ENCODE results near the gene TP53I11.

Gene TP53I11, protein sequence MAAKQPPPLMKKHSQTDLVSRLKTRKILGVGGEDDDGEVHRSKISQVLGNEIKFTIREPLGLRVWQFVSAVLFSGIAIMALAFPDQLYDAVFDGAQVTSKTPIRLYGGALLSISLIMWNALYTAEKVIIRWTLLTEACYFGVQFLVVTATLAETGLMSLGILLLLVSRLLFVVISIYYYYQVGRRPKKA

GRCh38 chr11:44950625-44951476 is at the start of gene TP53I11:
TSS of gene TP53I11 (minus strand) at chr11:44950883. CDS start at chr11:44938335, 12,548 bp downstream.
- DNase-seq: peak; percentile 84

- DNase-seq: no peak
Measured at GRCh38 chr11:44999068-44999467, 48.4 kb upstream of the TP53I11 start.

DNA sequence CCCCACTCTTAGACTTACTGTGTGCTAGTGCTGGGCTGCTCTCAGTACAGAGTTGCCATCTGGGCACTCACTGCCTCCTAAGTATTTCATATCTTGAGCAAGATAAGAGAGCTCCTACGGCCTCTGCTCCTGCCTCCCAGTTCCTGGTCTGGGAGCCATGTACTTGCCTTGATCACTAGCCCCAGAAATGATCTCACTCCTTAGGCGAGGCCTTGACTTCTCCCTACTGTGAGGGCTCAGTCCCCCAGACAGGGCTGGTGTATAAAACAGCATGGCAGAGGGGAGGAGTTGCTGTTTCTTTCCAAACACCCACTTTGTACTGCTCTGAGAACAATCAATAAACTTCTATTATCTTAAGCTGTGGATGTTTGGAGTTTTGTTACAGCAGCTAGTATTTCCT is 47.4 kb upstream of the TP53I11 start:
- DNase-seq: peak; percentile 22

DNA sequence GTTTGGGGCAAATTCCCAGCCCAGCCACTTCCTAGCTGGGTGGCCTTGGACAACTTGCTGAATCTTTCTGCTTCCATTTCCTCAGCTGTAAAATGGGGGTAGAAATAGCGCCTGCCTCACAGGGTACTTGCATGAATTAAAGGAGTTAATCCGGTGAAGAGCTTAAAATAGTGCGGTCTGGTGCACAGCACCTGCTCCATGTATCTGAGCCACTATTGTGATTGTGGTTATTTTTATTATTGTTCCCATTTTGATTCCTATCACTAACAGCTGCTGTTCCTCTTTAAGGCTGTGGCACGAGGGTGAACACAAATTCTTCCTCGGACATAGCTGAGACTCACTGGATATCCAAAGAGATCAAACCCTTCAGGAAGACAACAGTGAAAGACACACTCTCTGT is 46.9 kb upstream of the TP53I11 start:
- no peak for DNase-seq

- no peak for DNase-seq
Measured at GRCh38 chr11:44994753-44995152, 44.1 kb upstream of the TP53I11 start.

GRCh38 chr11:44993971-44994704 is 43.5 kb upstream of the TP53I11 start:
- peak; percentile 20 for DNase-seq

DNA sequence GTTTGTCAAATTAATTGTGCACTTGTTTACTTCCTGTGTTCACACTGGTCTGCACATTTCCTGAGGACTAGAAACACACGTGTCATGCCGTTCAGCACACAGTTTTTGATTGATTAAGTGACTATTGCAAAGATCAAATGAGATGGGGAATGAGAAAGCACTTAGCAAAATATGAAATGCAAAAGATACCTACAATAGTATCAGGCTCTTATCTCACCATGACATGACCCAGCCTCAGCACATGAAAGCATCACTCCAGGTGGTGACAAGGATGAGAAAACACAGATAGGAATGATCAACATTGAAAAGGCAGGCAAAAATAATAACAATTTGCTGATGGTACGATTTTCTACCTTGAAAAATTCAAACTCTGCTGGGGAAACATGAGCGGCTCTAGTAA is 42.1 kb upstream of the TP53I11 start:
- DNase-seq: no peak

DNA sequence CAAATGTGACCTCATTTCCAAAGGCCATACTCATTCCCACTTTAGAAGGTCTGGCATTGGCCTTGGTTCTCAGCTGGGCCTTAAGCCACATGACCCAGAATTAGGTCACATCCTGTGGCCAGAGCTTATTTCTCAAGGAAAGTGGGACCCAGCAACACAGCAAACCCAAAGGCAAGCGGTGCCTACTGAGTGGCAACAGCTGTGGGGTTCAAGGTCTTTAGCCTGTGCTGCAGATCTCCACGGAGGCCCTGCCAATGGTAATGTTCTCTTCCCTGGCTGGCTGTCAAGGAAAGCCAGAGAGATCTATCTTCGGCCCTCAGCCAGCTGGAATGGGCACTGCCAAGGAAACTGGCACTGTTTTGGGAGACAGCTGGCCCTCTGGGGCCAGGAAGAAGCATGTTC is 41.5 kb upstream of the TP53I11 start:
- peak; percentile 42 for DNase-seq

DNA sequence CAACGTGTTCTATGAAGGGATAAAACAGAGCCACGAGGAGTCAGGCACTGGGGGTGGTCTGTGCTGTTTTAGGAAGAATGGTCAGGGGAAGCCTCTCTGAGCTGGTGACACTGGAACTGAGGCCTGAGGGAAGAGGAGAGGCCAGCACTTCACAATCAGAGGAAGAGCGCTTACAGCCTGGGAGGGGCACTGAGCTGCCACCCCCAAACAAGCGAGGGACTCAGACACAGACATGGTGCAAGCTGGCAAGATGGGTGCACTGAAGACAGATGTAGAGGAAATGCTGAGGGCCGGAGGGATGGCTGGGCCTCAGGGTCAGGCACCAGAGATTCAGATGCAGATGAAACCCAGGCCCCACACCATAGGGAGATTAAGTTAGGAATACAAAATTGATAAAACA is 40.0 kb upstream of the TP53I11 start:
- no peak for DNase-seq

- peak; percentile 32 for DNase-seq
Measured at GRCh38 chr11:44989831-44990566, 39.3 kb upstream of the TP53I11 start.

- peak; percentile 33 for DNase-seq
Measured at GRCh38 chr11:44988981-44989635, 38.4 kb upstream of the TP53I11 start.

- peak; percentile 33 for DNase-seq
Measured at GRCh38 chr11:44988111-44988510, 37.4 kb upstream of the TP53I11 start.

DNA sequence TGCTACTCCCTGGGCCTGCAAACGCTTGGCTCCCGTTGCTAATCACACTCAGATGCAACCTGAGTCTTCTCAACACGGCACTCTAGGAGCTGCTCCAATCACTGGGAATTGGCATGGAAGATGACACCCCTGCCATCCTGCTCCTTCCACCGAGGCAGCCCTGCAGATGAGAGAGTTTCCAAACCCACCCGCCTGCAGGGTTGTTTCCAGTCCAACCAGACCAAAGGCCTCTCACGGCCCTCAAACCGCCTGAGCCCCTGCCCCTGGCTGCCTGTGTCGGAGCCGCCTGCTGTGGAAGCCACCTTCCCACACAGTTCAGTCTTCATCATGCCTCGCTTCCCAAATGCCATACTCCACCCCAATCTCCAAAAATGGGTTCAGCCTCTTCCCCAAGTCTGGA is 36.8 kb upstream of the TP53I11 start:
- peak; percentile 43 for DNase-seq

DNA sequence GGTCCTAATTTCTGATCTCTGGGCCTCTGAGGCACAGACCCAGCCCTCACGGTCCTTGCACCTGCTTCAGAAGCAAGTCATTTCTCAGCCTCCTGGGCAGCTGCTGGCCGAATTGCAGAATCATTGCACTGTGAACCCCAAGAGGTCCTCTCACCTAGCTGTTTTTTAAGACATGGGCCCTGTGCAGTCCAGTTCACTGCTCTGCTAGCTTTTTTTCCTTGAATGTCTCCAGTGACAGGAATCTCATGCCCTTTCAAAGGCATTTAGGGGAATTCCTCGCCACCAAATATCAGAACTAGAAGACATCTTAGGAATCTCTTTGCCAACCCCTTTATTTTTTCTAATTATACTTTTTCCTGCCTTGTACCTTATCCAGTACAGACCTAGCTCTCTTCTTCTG is 35.6 kb upstream of the TP53I11 start:
- DNase-seq: peak; percentile 18

GRCh38 chr11:44985721-44986120 is 35.0 kb upstream of the TP53I11 start:
- DNase-seq: peak; percentile 29

DNA sequence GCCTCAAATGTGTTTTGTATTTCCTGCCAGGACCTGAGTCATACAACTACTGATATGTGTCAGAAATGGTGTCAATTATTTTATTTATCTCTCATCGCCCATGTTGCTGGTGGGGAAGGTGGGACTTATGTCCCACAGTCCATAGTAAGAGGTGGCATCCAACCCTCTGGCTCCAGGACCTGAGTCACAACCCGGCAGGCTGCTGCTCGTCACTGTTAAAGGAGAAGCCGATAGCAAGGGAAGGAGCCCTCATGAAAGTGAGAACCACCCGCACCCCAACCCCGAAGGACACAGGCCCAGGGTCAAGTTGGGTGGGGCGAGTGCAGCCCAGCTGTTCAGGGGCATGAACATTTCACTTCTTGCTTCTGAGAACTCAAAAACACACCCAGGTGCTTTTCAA is 33.1 kb upstream of the TP53I11 start:
- no peak for DNase-seq

DNA sequence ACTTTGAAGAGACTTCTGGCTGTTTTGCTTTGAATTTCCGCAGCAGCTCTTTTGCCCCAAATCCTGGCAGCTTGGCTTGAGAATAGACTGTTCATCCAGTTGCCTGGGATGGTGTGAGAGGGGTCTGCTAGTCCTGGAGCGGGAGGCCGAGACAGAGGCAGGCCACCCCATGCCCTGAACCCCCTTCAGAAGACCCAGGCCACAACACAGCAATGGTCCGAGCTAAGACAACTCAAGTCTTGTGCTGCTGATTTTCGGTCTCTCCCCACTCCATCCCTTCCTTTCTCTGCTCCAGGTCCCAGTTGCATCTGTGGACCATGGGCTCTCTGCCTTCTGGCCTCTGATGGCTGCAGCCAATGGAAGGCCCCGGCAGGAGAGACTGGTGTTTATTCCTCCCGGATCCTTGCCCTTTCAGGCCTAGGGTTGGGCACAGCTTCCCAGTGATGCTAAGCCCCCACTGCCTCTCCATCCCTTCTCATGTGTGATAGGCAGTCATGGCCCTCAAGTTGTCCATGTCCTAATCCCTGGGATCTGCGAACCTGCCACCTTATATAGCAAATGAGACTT is 31.9 kb upstream of the TP53I11 start:
- DNase-seq: no peak

DNA sequence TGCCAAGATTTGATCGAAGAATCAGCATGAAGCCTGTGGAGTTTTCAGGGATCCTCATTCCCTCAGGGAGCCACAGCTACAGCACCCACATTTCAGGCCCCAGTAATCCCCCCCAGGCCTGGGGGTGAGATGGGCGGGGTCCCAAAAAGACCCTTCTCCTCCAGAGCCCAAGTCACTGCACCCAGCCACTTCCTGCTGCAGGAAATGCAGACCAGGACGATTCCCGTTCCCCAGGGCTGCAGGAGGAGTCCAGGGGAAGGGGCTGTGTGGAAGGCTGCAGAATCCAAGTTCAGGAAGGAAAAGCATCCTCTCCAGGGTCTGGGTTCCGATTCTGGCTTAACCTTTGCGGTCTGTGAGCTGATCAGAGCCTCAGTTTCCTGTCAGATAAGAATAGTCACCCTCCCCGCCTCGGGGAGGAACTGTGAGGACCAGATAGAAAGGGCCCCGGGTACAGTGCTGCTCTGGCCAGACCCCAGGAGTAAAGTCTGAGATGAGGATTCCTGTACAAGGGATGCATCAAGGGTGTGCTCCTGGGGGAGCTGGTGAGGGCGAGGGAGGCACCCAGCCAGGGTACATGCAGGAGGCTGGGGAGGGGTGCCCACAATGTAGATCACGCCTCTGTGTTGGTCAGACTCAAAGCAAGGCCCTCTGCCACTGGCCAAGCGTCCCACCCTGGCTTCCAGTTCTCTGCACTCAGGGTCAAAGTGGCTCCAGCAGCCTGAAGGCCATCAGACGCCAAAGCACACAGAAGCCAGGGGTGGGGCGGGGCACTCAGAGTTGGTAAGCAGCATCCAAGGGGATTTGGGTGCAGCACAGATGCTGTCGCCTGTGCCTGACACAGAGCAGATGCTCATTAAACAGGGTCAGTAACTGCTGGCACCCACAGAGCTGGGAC is 30.1 kb upstream of the TP53I11 start:
- no peak for DNase-seq

- DNase-seq: no peak
Measured at GRCh38 chr11:44979543-44980399, 29.1 kb upstream of the TP53I11 start.

GRCh38 chr11:44978961-44979331 is 28.3 kb upstream of the TP53I11 start:
- DNase-seq: no peak

Measured in activated CD8-positive, alpha-beta memory T cell treated with anti-CD3 and anti-CD28 coated beads, Interleukin-2, amount 50 U/mL, for 48 hours (primary cell).